ENCODE results near the gene HNRNPC.
A peak's percentile ranks its signal among the peaks of the same experiment; 100 is the strongest.
"Not testable (repeated sequence)": the region's sequence is repeated elsewhere in the genome, so short reads cannot be mapped to it uniquely, and the experiment has no call there.

HNRNPC gene

DNA sequence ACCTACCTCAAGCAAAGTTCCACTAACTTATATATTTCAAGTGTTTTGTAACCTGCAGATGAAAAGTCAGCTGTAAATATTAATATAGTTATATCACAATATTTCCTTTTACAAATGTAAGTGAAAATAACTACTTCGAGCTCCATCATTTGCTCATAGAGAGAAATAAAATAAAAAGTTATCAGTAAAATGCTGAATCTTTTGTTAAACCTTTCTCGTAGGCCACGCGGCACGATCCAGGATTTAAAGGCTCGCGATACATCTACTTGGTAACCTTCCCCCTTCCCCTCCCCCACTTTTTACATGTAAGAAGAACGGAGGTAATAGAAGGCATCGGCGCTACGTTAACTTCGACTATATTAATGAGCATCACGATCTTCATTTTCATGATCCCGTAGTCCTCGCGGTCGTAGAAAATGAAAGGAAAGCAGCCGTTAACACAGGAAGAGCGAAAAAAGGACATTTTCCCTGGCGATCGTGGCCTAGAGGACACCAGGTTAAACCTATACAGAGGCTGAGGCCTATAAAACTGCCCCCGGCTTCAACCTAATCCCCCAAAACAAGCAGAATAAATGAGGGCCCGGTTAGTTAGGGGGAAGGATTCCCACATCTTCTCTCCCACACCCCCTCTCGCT is 508 bp downstream of the HNRNPC start:
- no peak for ATAC-seq

- ATAC-seq = no peak
Measured at GRCh38 chr14:21267886-21268616, 1.2 kb downstream of the HNRNPC start.

GRCh38 chr14:21267431-21267845 is 1.8 kb downstream of the HNRNPC start:
- no peak for ATAC-seq

GRCh38 chr14:21264025-21264801 is 5.0 kb downstream of the HNRNPC start:
- ATAC-seq = peak; percentile 79 to 80

DNA sequence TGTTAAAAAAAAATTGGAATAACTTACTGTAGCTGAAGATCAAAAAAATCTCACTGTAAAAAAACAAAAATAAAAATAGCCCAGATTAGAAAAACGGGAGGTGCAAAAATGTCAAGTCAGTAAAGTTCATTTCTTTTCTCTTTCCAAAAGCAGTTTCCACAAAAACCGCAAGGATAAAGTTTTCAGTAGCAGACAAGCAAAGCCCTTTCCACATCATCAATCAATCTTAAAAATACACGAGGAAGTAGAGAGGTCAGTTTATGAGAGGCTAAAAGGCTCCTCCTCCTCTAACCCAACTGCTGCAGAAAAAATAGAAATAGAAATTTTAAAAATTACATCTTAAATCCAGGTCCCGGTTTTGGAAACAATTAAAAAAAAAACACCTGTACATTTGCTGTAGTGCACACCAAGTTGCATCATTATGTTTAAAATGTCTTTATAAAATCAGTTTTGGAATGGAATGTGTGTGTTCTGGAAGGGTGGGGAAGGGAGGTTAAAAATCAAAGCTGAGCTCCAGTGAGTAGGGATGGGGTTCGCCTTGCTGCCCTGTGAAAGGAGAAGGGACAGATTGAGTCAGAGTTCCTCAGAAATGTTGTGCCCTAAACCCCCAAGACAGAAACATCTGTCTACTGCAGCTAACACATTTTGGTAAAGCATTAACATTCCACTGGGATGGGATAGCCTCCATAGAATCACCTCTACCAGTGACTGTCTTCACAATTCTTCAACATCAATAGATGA is 5.8 kb downstream of the HNRNPC start:
- peak in 1 of 2 donors; percentile 8 for ATAC-seq

GRCh38 chr14:21262410-21262809 is 6.8 kb downstream of the HNRNPC start:
- ATAC-seq = no peak

DNA sequence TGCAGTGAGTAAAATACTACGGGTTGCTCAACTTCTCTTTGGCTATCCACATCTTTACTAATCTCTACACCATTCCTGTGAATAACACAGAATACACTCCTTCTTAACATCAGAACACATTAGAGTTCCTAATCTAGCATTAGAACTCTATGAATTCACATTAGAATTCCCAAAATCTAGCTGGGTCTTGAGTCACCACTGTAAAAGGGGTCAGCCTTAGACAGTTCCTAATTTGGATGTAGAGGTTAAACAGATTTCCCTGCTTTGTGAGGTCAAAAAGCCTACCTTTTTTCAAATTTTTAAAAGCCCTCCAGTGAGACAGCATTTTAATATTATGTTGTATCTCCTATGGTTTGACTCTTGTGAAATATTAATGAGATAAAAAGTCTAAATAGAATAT is 7.4 kb downstream of the HNRNPC start:
- ATAC-seq = no peak

GRCh38 chr14:21258889-21259787 is 10.1 kb downstream of the HNRNPC start:
- no peak for ATAC-seq

- peak; percentile 71 to 73 for ATAC-seq
Measured at GRCh38 chr14:21258005-21258888, 11.0 kb downstream of the HNRNPC start.

DNA sequence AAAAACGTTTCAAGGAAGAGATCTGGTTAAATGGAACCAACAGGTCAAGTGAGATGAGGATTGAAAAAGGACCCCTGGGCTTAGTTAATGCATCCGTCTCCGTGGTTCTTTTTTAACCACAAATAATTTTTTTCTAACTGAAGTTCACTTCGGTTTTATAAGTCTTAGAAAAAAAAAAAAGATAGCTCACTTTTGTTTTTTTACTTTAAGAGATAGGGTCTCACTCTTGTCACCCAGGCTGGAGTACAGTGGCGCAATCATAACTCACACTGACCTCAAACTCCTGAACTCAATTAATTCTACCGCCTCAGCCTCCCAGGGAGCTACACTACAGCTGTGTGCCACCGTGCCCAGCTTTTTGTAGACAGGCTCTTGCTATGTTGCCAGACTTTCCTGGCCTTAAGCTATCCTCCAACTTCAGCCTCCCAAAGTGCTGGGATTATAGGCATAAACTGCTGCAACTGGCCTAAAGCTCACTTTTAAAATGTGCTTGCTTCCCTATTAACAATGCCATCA is 11.8 kb downstream of the HNRNPC start:
- ATAC-seq = no peak

- no peak for ATAC-seq
Measured at GRCh38 chr14:21256539-21257393, 12.5 kb downstream of the HNRNPC start.

GRCh38 chr14:21256102-21256447 is 13.2 kb downstream of the HNRNPC start:
- ATAC-seq = not testable (repeated sequence)

DNA sequence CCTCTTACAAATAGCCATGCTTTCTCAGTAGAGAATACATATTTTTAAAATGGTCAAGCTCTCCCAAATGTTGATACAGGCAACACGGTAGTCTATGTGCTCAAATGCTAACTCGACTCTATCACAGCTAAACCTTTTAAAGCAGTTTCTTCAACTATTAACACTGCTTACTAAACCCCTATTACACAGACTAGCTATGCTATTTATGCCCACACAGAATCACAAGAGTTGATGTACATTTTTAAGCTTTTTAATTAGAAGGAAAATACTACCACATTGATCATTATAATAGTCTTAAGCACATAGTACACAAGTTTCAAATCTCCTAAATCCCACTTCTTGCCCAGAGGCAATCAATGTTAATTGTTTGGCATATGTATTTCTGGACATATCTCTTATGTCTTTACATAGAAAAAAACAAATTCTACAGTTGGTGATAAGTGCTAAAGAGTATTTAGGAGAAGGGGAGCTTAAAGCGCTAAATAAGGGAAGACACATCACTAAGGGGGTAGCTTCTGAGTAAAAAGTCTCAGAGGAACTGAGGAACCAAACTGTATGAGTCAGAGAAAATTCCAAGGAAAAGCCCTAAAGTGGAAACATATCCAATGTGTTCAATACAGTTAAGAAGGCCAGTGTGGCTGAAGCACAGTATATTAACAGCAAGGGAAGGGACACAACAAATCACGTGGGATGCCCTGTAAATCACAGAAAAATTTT is 13.7 kb downstream of the HNRNPC start:
- ATAC-seq = no peak

GRCh38 chr14:21252149-21252548 is 17.1 kb downstream of the HNRNPC start:
- no peak for ATAC-seq

DNA sequence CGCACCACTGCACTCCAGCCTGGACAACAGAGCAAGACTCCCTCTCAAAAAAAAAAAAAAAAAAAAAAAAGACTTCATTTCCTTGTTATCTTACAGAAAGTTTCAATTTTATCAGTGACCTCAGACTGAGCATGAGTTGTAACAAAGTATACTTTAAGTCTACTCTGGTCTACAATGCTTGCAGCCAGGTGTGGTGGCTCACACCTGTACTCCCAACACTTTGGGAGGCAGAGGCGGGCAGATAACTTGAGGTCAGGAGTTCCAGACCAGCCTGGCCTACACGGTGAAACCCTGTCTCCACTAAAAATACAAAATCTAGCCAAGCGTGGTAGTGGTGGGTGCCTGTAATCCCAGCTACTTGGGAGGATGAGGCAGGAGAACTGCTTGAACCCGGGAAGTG is 18.0 kb downstream of the HNRNPC start:
- ATAC-seq = peak in 1 of 2 donors; percentile 18

GRCh38 chr14:21248739-21249411 is 20.4 kb downstream of the HNRNPC start:
- ATAC-seq = peak in 1 of 2 donors; percentile 46

DNA sequence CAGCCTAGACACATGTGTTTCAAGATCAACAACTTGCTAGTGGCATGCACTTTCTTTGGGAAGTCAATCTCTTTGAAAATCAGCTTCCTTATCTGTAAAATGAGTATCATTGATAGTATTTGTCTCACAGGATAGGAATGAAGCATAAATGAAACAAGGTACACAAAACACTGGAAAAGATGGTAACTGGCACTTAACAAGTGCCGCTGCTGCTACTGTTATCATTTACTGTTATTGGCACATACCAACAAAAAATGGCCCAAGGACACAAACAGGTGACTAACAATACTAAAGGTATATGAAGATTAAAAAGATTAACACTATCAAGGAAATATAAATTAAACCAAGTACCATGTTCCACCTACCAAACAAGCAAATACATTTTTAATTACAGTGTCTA is 20.9 kb downstream of the HNRNPC start:
- ATAC-seq = no peak

DNA sequence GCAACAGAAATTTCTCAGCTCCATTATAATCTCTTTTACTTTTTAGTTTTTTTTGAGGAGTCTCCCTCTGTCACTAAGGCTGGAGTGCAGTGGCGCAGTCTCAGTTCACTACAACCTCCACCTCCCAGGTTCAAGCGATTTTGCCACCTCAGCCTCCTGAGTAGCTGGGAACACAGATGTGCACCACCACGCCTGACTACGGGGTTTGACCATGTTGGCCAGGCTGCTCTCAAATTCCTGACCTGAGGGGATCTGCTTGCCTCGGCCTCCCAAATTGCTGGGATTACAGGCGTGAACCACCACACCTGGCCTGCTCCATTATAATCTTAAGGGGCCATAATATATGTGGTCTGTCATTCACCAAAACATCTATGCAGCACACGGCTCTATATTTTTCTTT is 23.4 kb downstream of the HNRNPC start:
- no peak for ATAC-seq

Measured in activated CD4-positive, CD25-positive, alpha-beta regulatory T cell treated with anti-CD3 and anti-CD28 coated beads, Interleukin-2, amount 50 U/mL, for 24 hours (primary cell).